HG03045 (cell line): ENCODE measurements around the gene SLC12A6.

Experiments
- ATAC-seq: cut with Tn5 transposase; IDR thresholded peaks from one replicate; pipeline ENCODE4 v1.9.1; 2021; ENCODE audit warnings: mild to moderate bottlenecking, moderate library complexity; ENCODE audit not compliant: unreplicated experiment

SLC12A6 gene

DNA sequence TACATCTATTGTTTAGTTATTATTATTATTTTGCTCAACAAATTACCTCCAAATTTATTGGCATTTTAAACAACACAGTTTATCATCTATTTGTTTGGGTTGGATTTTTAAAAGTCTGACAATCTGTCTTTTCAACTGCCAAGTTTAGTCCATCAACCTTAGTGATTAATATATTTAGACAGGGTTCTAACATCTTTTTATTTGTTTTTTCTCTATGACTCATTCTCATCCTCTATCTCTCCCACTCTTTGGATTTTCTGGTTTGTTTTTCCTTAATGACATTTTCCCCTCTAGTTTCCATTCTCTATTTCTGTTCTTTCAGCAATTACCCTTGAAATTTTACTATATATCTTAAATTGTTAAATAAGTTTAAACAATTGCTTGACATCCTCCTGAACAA, 70.8 kb downstream of the SLC12A6 start:
- no peak for ATAC-seq

GRCh38 chr15:34264076-34264475, 73.5 kb downstream of the SLC12A6 start:
- ATAC-seq: no peak

GRCh38 chr15:34262362-34262761, 75.2 kb downstream of the SLC12A6 start:
- no peak for ATAC-seq

DNA sequence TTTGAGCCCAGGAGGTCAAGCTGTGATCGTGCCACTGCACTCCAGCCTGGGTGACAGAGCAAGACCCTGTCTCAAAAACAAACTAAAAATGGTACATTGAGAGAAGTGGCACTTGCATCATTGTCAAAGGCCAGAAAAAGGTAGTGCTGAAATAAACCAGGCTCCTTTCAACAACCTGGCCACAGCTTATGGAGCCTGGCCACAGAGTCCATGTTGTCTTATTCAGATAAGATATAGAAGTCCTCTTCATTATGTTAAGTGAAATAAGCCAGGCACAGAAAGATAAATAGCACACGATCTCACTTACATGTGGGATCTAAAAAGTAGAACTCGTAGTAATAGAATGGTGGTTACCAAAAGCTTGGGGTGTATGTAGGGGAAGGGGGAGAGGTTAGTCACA, 78.0 kb downstream of the SLC12A6 start:
- ATAC-seq: no peak

DNA sequence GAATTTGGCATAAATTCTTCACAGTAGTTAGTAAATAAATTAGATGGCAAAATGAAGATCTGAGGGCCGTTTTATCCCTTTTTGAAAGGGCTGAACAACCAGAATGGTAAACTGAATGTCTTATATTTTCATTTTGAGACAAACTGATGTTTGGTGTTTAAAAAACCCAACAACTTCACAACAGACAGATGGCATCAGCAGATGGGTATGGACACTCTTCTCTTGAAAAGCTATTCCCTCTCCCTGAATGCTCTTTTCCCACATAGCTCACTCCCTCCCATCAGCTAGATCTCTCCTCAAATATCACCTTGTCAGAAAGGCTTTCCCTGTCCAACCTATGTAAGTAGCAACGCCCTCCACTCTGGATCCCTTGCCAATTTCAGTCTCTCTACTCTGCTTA, 79.4 kb downstream of the SLC12A6 start:
- ATAC-seq: no peak

DNA sequence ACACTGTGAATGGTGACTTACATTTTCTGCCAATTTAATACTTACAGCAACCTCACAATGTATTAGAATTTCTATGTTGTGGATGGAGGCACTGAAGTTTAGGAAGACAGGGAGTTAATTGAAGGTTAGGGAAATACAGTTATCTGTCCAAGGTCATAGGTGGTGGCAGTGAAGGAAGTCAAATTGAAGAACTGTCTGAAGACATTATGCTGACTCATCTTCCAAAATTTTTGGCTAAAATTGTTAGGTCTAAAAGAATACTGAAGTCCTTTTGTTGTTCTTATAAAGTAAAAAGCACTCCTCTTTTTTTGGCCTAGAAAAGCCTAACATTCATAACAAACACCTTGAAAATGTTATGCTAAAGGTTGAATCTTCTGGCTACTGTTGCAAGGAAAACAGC, 85.0 kb downstream of the SLC12A6 start:
- ATAC-seq: no peak

DNA sequence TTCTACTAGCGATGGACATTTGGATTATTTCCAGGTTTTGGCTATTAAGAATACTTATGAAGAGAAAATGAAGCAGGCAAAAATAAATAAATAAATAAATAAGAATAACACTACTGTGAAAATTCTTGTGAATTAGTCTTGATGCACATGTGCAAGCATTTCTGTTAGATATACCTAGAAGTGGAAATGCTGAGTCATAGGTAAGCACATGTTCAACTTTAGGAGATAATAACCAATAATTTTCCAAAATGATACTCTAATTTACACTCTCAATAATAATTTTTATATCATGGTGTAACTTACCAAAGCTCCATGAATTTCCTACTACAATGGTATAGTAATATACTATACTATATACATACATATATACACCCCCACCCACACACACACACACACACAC, 89.4 kb downstream of the SLC12A6 start:
- no peak for ATAC-seq

DNA sequence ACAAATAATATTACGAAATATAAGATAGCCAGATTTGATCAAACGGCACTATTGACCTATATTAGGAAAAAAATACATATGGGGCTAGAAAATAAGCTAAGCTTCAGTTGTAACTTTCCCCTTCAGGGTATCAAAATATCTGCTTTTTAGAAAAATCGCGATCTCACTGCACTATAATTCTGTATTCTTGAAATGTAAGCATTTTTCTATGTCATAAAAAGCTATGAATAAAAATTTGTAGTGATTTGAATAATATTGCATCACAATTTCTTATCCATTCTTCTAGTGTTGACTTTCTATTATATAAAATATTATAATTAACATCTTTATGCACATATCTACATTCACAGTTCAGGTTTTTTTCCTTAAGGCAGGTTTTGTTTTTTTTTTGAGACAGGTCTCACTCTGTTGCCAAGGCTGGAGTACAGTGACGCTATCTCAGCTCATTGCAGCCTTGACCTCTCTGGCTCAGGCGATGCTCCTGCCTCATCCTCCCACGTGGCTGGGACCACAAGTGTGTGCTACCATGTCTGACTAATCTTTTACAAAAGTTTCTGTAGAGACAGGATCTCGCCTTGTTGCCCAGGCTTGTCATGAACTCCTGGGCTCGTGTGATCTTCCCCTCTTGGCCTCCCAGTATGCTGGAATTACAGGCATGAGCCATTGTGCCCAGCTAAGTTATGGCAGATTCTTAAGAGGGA, 91.2 kb downstream of the SLC12A6 start:
- ATAC-seq: no peak

GRCh38 chr15:34243226-34243625, 94.4 kb downstream of the SLC12A6 start:
- ATAC-seq: no peak

GRCh38 chr15:34242331-34242710, 95.3 kb downstream of the SLC12A6 start:
- ATAC-seq: no peak

GRCh38 chr15:34241376-34242330, 95.9 kb downstream of the SLC12A6 start:
- ATAC-seq: no peak

DNA sequence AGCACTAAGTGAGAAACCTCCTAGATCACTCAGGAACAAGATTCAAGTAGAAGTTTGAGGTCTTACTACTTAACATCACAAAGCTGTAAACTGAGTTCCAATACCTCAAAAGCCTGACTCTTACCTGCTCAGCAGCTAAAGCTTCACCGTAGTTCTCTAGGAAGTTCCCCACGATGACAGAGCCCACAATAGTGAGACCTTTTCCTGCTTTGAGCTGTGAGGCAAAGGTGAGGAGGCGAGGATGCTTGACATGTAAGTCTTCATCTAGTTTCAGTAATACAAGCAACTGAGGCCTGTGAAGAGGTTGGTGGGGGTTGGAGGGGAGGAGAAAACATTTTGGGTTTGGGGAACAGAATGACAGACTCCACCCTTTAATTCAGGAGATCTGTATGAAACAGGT, 97.0 kb downstream of the SLC12A6 start:
- ATAC-seq: no peak

DNA sequence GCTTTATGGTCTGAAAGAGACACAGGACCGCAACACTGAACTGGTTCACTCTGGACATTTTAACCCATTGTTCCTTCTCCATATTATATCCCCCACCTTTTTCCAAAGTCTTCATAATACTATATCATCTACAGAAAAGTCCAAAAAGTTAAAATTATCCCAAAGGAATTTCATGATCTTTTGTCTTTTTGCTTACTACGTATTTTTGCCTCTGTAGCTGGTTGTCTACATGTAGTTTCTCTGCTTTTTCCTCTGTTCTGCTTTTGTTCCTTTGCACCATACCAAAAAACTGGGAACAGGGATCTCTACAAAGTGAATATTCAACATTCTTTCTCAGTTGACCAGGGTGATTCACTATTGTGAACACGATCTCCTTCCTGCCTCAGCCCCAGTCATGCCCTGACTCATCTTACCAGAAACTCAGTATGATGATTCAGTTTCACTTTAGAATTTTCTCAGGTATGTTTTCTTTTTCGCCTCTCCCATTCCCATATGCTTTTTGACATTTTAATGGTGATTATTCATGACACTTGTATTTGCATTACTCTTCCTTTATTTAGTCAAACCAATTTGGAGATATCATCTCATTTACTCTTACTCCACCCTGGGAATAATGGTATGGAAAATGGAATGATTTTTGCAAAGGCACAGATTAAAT, 98.3 kb downstream of the SLC12A6 start:
- no peak for ATAC-seq

GRCh38 chr15:34233614-34234013, 104.0 kb downstream of the SLC12A6 start:
- no peak for ATAC-seq

GRCh38 chr15:34223904-34224596, 113.5 kb downstream of the SLC12A6 start:
- ATAC-seq: no peak

DNA sequence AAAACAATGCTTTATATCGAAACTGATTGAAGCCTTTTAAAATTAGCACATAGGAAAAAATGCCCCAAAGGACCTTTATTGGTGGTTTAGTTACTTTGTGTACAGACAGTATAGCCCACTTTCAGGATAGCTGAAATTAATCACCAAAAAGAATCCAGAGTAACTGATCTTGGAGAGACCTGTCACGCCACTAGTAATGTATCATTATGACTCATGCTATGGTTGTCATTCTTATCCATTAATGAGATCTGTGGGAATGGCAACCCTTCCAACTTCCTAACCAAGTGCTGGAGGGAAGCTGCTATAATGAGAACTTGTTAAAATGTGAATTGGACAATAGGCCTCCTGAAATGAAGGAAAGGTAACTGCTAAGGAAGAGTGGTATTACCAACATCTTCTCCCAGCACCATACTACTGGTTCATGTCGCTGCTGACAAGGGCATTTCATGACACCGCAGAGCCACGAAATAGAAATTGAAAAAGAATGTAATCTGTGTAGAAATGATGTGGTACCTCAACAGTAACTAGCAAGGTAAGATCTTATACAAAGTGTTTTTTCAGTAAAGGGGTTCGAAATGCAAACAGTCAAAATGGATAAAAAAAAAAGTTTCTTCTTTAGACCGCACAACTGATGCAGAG, 119.9 kb downstream of the SLC12A6 start:
- no peak for ATAC-seq

GRCh38 chr15:34216527-34217270, 120.9 kb downstream of the SLC12A6 start:
- no peak for ATAC-seq

GRCh38 chr15:34214135-34214534, 123.4 kb downstream of the SLC12A6 start:
- no peak for ATAC-seq

GRCh38 chr15:34213690-34214089, 123.9 kb downstream of the SLC12A6 start:
- ATAC-seq: no peak
